GM21576 (cell line): ENCODE results near the gene C10orf90.

Source experiments
- ATAC-seq: cut with Tn5 transposase; IDR thresholded peaks from one replicate; pipeline ENCODE4 v1.9.1; 2021; ENCODE audit warnings: mild to moderate bottlenecking, moderate library complexity; ENCODE audit not compliant: unreplicated experiment

Gene C10orf90

GRCh38 chr10:126468876-126469643 lies 201.4 kb downstream of the C10orf90 start:
- no peak for ATAC-seq

- ATAC-seq: no peak
These were observed 202.0 kb downstream of the C10orf90 start for GRCh38 chr10:126468467-126468866.

- ATAC-seq: no peak
These were observed 204.7 kb downstream of the C10orf90 start for GRCh38 chr10:126465771-126466170.

GRCh38 chr10:126463286-126463685 lies 207.2 kb downstream of the C10orf90 start:
- no peak for ATAC-seq

GRCh38 chr10:126461289-126461940 lies 209.1 kb downstream of the C10orf90 start:
- no peak for ATAC-seq

- no peak for ATAC-seq
These were observed 210.5 kb downstream of the C10orf90 start for GRCh38 chr10:126459878-126460481.

- ATAC-seq: no peak
These were observed 211.3 kb downstream of the C10orf90 start for GRCh38 chr10:126459032-126459831.

GRCh38 chr10:126458466-126458865 lies 212.0 kb downstream of the C10orf90 start:
- no peak for ATAC-seq

GRCh38 chr10:126456632-126457031 lies 213.9 kb downstream of the C10orf90 start:
- ATAC-seq: no peak

- ATAC-seq: no peak
These were observed 214.6 kb downstream of the C10orf90 start for GRCh38 chr10:126455766-126456405.

GRCh38 chr10:126455036-126455765 lies 215.3 kb downstream of the C10orf90 start:
- no peak for ATAC-seq

- ATAC-seq: no peak
These were observed 216.3 kb downstream of the C10orf90 start for GRCh38 chr10:126454045-126454751.

GRCh38 chr10:126452245-126452644 lies 218.2 kb downstream of the C10orf90 start:
- no peak for ATAC-seq

- no peak for ATAC-seq
These were observed 222.4 kb downstream of the C10orf90 start for GRCh38 chr10:126448091-126448490.

- no peak for ATAC-seq
These were observed 230.6 kb downstream of the C10orf90 start for GRCh38 chr10:126439942-126440341.

GRCh38 chr10:126438407-126438783 lies 232.1 kb downstream of the C10orf90 start:
- no peak for ATAC-seq

- ATAC-seq: no peak
These were observed 232.7 kb downstream of the C10orf90 start for GRCh38 chr10:126437635-126438406.

- no peak for ATAC-seq
These were observed 236.3 kb downstream of the C10orf90 start for GRCh38 chr10:126434235-126434634.

- ATAC-seq: no peak
These were observed 237.1 kb downstream of the C10orf90 start for GRCh38 chr10:126433351-126433750.
